ENCODE measurements around the gene TMEM129. TPM values are rescaled to one million over a fixed set of nuclear protein-coding genes. Genes with fewer than 3 reads are reported as not detected.

Gene TMEM129
- 38.3 and 41.1 TPM in 2 replicates for total RNA-seq

GRCh38 chr4:1721003-1721665, at the start of gene TMEM129, which contains the start of gene TACC3:
Gene TMEM129 (minus strand): TSS chr4:1721323. CDS start chr4:1720837, 486 bp downstream.
Gene TACC3 (plus strand): TSS chr4:1721521. CDS start chr4:1723422, 1,901 bp downstream.

GRCh38 chr4:1712216-1713002, 8.7 kb downstream of the TMEM129 start, which contains the start of gene SLBP:
Gene SLBP (minus strand): TSS chr4:1712319. CDS start chr4:1712188, 131 bp downstream.

GRCh38 chr4:1683736-1684505, 37.2 kb downstream of the TMEM129 start, which contains the start of gene FAM53A:
Gene FAM53A (minus strand): TSS chr4:1684313. CDS start chr4:1668741, 15,572 bp downstream.

Other genes starting within 250 kb of the TMEM129 start
- gene FAM53A, start 37.0 kb downstream of the TMEM129 start, total RNA-seq, result 0.74 and 0.85 TPM in 2 replicates
- gene SLBP, start 9.0 kb downstream of the TMEM129 start, total RNA-seq, result 39.8 and 50.0 TPM in 2 replicates
- gene TACC3, start 198 bp upstream of the TMEM129 start, total RNA-seq, result 2.4 and 3.1 TPM in 2 replicates
- gene FGFR3, start 72.0 kb upstream of the TMEM129 start, total RNA-seq, result 1.6 and 1.7 TPM in 2 replicates
- 70.8 and 88.7 TPM in 2 replicates for gene LETM1, start 134.8 kb upstream of the TMEM129 start, total RNA-seq
- 29.6 and 36.3 TPM in 2 replicates for gene NSD2, start 150.1 kb upstream of the TMEM129 start, total RNA-seq

All from smooth muscle cell of bladder (primary cell).